ENCODE data around the gene NEIL3.
A peak's percentile ranks its signal among the peaks of the same experiment; 100 is the strongest.

Gene NEIL3

DNA sequence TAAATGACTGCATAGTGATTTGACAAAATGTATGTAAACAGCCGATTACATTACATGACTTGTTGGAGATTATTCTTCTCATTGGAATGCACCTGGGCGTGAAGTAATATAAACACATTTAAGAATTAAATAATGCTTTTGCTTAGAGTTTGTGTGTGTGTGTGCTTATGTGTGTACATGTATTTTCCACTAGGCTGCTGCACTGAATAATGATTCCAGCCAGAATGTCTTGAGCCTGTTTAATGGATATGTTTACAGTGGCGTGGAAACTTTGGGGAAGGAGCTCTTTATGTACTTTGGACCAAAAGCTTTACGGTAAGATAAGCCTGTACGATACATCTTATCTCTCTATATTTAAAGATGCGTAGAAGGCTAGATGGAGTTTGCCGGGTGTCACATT, 12.6 kb downstream of the NEIL3 start:
- CTCF ChIA-PET = interaction anchor here (1.3 to 2.4 kb wide), 5 partner anchors 10 to 72 kb away, joined by 3 to 13 read pairs (median 8); no protein-coding TSS in a partner anchor
- POLR2A ChIA-PET = no interaction called here
- DNase-seq (ENCODE audit: extremely low spot score) = no peak
- TF ChIP-seq, protein P1, sequence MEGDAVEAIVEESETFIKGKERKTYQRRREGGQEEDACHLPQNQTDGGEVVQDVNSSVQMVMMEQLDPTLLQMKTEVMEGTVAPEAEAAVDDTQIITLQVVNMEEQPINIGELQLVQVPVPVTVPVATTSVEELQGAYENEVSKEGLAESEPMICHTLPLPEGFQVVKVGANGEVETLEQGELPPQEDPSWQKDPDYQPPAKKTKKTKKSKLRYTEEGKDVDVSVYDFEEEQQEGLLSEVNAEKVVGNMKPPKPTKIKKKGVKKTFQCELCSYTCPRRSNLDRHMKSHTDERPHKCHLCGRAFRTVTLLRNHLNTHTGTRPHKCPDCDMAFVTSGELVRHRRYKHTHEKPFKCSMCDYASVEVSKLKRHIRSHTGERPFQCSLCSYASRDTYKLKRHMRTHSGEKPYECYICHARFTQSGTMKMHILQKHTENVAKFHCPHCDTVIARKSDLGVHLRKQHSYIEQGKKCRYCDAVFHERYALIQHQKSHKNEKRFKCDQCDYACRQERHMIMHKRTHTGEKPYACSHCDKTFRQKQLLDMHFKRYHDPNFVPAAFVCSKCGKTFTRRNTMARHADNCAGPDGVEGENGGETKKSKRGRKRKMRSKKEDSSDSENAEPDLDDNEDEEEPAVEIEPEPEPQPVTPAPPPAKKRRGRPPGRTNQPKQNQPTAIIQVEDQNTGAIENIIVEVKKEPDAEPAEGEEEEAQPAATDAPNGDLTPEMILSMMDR (IDR thresholded peaks at IDR 0.05; ENCODE audit: control extremely low read depth, extremely low read depth, low read depth, missing control alignments) = no peak

DNA sequence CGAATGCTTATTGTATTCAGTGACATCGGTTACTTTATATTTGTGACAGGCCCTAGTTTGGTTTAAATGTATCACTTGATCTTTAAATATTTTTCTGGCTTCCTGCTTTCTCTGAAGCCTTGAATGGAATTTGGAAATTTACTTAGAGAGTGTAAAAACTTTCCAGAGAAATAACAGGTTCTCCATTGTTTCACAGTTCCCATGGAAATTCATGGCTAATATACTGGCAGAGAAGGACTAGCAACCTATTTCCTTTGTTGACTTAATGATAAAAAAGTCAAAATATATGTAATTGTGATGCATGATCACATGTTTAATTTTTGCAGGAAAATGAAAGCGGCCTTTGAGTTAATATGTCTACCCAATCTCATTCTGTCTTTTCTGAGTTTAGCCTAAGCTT, 13.2 kb downstream of the NEIL3 start:
- CTCF ChIA-PET = interaction anchor here (1.3 to 2.4 kb wide), 4 partner anchors 11 to 72 kb away, joined by 7 to 13 read pairs (median 8); no protein-coding TSS in a partner anchor
- DNase-seq (ENCODE audit: extremely low spot score) = no peak
- POLR2A ChIA-PET = no interaction called here
- TF ChIP-seq, protein P1 (IDR thresholded peaks at IDR 0.05; ENCODE audit: control extremely low read depth, extremely low read depth, low read depth, missing control alignments) = no peak

DNA sequence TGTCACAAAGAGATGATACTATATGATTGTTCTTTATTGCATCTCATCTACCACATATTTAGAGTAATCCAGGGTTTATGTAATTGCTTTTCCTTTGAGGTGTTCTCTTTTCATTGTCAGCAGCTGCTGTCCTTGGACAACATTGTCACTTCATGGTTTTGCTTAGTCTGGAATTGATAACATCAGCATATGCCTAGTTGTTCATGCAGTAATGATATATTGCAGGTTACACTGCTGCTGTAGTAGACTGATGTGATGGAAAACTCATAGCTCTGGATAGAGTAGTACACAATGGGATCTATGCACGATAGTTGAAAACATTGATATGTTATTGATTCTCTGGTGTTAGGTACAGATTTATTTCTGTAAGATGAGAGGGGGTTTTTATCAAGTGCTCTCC, 13.7 kb downstream of the NEIL3 start:
- ChIA-PET POLR2A (no interaction called here), CTCF (interaction anchor here (2.3 to 2.4 kb wide), 2 partner anchors 16 to 73 kb away, joined by 8 read pairs; no protein-coding TSS in a partner anchor)

DNA sequence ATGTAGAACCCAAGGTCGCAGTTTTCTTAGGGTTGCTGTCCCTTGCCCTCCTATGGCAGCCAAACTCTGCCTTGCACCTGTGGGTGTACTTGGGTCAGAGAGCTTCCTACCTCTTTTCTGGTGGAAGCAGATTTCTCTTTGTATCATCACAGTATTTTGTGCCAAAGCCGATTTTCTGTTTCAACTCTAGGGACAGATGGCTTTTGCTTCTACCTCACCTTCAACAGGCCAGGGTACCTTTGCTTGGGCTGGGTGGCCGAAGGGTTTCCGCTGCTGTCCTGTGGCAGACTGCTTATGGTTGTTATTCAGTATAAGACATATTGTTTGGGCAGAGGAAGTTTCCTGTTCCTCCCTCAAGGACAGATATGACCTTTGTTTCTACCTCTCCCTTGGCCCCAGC, 22.4 kb downstream of the NEIL3 start:
- CTCF ChIA-PET = interaction anchor here (1.1 to 1.8 kb wide), 5 partner anchors 8 to 22 kb away, joined by 3 to 4 read pairs (median 3); no protein-coding TSS in a partner anchor
- TF ChIP-seq, protein P1 (IDR thresholded peaks at IDR 0.05; ENCODE audit: control extremely low read depth, extremely low read depth, low read depth, missing control alignments) = no peak
- POLR2A ChIA-PET = no interaction called here
- no peak for DNase-seq (ENCODE audit: extremely low spot score)

More for the DNA sequence above, 13.7 kb downstream of the NEIL3 start:
- TF ChIP-seq, protein P1 (IDR thresholded peaks at IDR 0.05; ENCODE audit: control extremely low read depth, extremely low read depth, low read depth, missing control alignments) = no peak
- DNase-seq (ENCODE audit: extremely low spot score) = no peak

DNA sequence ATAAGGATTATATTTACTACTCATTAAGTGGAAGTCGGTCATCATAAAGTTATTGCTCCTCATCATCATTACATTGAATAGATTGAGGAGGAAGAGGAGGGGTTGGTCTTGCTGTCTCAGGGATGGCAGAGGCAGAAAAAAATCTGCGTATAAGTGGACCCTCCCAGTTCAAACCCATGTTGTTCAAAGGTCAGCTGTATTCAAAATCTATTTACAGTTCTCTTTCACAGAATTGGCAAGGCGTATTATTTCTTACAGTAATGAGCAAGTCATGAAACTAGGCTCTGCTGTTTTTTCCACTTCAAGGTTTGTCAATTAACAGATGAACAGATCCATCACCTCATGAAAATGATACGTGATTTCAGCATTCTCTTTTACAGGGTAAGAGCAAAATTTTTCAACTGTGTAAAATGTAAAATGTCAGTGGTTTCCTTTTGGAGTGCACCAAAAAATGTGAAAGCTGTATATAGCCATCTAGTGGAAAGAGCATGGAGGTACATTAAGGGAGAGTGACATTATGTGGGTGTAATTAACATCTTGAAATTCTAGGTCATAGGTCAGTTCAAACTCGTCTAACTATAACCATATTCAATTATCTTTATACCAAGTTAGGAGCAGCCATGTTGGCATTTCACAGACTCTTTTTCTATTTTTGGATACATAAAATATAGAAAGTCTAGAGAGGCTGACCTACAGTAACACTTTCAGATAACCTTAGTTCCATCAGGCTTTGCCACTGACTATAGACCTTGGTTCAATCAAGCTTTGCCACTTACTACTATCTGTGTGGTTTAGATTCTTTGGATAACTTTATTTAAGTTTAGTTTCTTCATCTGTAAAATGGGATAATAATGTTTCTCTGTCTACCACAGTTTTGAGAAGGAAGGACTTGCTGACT, 30.1 kb downstream of the NEIL3 start:
- TF ChIP-seq, protein P1 (IDR thresholded peaks at IDR 0.05; ENCODE audit: control extremely low read depth, extremely low read depth, low read depth, missing control alignments) = peak; percentile 43
- ChIA-PET POLR2A (no interaction called here), CTCF (interaction anchor here (0.7 to 6.5 kb wide), 20 partner anchors 8 to 292 kb away, joined by 3 to 78 read pairs (median 4); partner anchors contain the start of gene NEIL3)
- peak; percentile 32 for DNase-seq (ENCODE audit: extremely low spot score)

DNA sequence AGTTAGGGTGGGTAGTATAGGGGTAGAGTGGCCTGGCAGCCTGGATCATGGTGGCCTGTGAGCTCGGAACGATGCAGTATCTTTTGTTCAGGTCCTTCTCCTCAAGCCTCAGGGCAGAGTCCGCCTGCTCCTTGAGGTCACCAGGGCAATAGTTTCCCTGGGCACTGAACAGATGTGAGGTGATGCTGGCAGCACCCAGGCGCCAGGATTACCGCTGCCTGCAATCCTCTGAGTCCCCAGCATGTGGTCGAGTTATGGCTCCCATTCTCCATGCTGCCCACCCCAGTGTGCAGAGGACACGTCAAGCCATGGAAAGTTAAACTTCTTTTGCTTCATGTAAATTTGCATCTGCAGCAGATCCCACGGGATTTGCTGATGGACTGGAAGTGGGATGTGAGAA, 38.7 kb downstream of the NEIL3 start:
- TF ChIP-seq, protein P1 (IDR thresholded peaks at IDR 0.05; ENCODE audit: control extremely low read depth, extremely low read depth, low read depth, missing control alignments) = no peak
- POLR2A ChIA-PET = no interaction called here
- DNase-seq (ENCODE audit: extremely low spot score) = no peak
- CTCF ChIA-PET = no interaction called here

All from GM10248 (cell line).